ENCODE data around the gene CHCHD6. TPM values are rescaled to one million over a fixed set of nuclear protein-coding genes. Genes with fewer than 3 reads are reported as not detected.

Gene CHCHD6
- total RNA-seq, 1 experiment from 2014 or later, result 36.3 TPM

GRCh38 chr3:126932188-126932931 is 228.3 kb downstream of the CHCHD6 start:
- ChIA-PET CTCF (no interaction called here), RAD21 (ENCODE audit: low non-redundant PET in 1 of 2, low total read pairs in 2 of 2, uncharacterized antibody in 2 of 2, unreplicated experiment in 2 of 2) (no interaction called here), POLR2A (no interaction called here)
- no peaks in the 10 kb centered on the region for H3K9me2 ChIP-seq (ENCODE audit: insufficient read depth)
- H2AFZ ChIP-seq (ENCODE audit: low read depth, low read length, poor library complexity, severe bottlenecking), result no peak overlapping the region
- H3K79me2 ChIP-seq (ENCODE audit: insufficient read depth, low read length), result no peaks in the 10 kb centered on the region
- no peaks in the 10 kb centered on the region for H3K36me3 ChIP-seq (ENCODE audit: control insufficient read depth in 1 of 2, insufficient read depth in 2 of 2, low read length in 2 of 2)
- H3K4me1 ChIP-seq (ENCODE audit: control insufficient read depth in 1 of 2, insufficient read depth in 2 of 2, low read length in 2 of 2), result peaks cover 0 to under 1% of the 10 kb centered on the region in 2 experiments; a peak in 1 of 4 replicates
- H4K20me1 ChIP-seq (ENCODE audit: insufficient read depth), result no peaks in the 10 kb centered on the region
- BruUV-seq (replicated peaks), result no TSS peak
- H3K9ac ChIP-seq (ENCODE audit: low read length), result no peak overlapping the region
- no peaks in the 10 kb centered on the region for H3K27me3 ChIP-seq (ENCODE audit: insufficient read depth, low read length)
- ATAC-seq (no peak), DNase-seq (ENCODE audit: low read depth, low spot score) (no peak)
- no peak overlapping the region for H3K27ac ChIP-seq (ENCODE audit: low read depth, low read length)
- TF ChIP-seq ATF3 (IDR thresholded peaks at IDR 0.05), result no peak
- TF ChIP-seq FOSL1 (IDR thresholded peaks at IDR 0.05; ENCODE audit: low read depth), result no peak
- TF ChIP-seq SRF (IDR thresholded peaks at IDR 0.05; ENCODE audit: low read depth), result no peak
- TF ChIP-seq ZNF274 (IDR thresholded peaks at IDR 0.05; ENCODE audit: low read depth, low read length), result no peak
- TF ChIP-seq EGR1 (IDR thresholded peaks at IDR 0.05; ENCODE audit: low read depth), result no peak
- no peak for TF ChIP-seq POLR2AphosphoS5 (IDR thresholded peaks at IDR 0.05; ENCODE audit: low read depth, low read length)
- intact Hi-C loops (cut with micrococcal nuclease), result no loop called here
- no peak overlapping the region for H3K4me2 ChIP-seq (ENCODE audit: low read length)
- H3K9me3 ChIP-seq (ENCODE audit: control insufficient read depth in 1 of 2, insufficient read depth in 1 of 2, low read depth in 1 of 2, low read length in 2 of 2), result no peaks in the 10 kb centered on the region
- H3K4me3 ChIP-seq (replicated peaks in 1 of 2; ENCODE audit: low read depth in 1 of 2, low read length in 2 of 2), result no peak overlapping the region

DNA sequence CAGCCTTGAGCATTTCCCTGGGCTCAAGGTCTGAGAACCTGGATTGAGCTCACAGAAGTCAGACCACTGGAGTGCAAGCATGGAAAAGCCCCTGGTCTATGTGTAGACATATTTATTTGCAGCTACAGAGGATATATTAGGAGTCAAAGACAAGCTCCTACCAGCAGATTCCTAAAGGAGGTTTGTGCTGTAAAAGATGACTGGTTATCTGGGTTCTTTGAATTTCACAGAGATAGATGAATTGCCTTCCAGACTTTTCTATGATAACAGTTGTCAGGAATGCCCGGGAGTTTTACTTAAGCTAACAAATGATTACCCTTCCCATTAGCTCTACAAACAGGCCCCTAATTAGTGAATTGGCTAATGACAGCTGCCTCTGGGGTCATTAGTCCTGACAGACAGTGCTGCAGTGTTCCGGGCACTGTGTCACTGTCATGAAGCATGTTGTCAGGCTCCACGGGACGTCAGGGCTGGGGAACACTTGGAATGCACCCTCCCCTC is 230.0 kb downstream of the CHCHD6 start:
- no peak for DNase-seq (ENCODE audit: low read depth, low spot score)
- POLR2A ChIA-PET, result no interaction called here
- ATAC-seq, result no peak

More for the DNA sequence above, 230.0 kb downstream of the CHCHD6 start:
- RAD21 ChIA-PET (ENCODE audit: low non-redundant PET in 1 of 2, low total read pairs in 2 of 2, uncharacterized antibody in 2 of 2, unreplicated experiment in 2 of 2), result no interaction called here
- no peaks in the 10 kb centered on the region for H3K9me2 ChIP-seq (ENCODE audit: insufficient read depth)
- H3K9ac ChIP-seq (ENCODE audit: low read length), result no peak overlapping the region
- no peaks in the 10 kb centered on the region for H4K20me1 ChIP-seq (ENCODE audit: insufficient read depth)
- no TSS peak for BruUV-seq (replicated peaks)
- no peaks in the 10 kb centered on the region for H3K27me3 ChIP-seq (ENCODE audit: insufficient read depth, low read length)
- no peaks in the 10 kb centered on the region for H3K79me2 ChIP-seq (ENCODE audit: insufficient read depth, low read length)
- no peak overlapping the region for H2AFZ ChIP-seq (ENCODE audit: low read depth, low read length, poor library complexity, severe bottlenecking)
- CTCF ChIA-PET, result no interaction called here
- no peaks in the 10 kb centered on the region for H3K36me3 ChIP-seq (ENCODE audit: control insufficient read depth in 1 of 2, insufficient read depth in 2 of 2, low read length in 2 of 2)
- intact Hi-C loops (cut with micrococcal nuclease), result no loop called here
- no peak overlapping the region for H3K4me3 ChIP-seq (replicated peaks in 1 of 2; ENCODE audit: low read depth in 1 of 2, low read length in 2 of 2)
- H3K9me3 ChIP-seq (ENCODE audit: control insufficient read depth in 1 of 2, insufficient read depth in 1 of 2, low read depth in 1 of 2, low read length in 2 of 2), result no peaks in the 10 kb centered on the region
- H3K4me1 ChIP-seq (ENCODE audit: control insufficient read depth in 1 of 2, insufficient read depth in 2 of 2, low read length in 2 of 2), result no peaks in the 10 kb centered on the region
- no peak overlapping the region for H3K27ac ChIP-seq (ENCODE audit: low read depth, low read length)
- no peak overlapping the region for H3K4me2 ChIP-seq (ENCODE audit: low read length)
- TF ChIP-seq SRF (IDR thresholded peaks at IDR 0.05; ENCODE audit: low read depth) (no peak), SIN3A (IDR thresholded peaks at IDR 0.05; ENCODE audit: low read depth) (no peak), ZBTB33 (IDR thresholded peaks at IDR 0.05; ENCODE audit: extremely low read depth, insufficient replicate concordance, low read length) (no peak), EZH2phosphoT487 (IDR thresholded peaks at IDR 0.05; ENCODE audit: borderline replicate concordance) (no peak), CEBPB (IDR thresholded peaks at IDR 0.05; ENCODE audit: low read depth) (no peak), EGR1 (IDR thresholded peaks at IDR 0.05; ENCODE audit: low read depth) (no peak), EZH2 (IDR thresholded peaks at IDR 0.05) (no peak)

Measured in HCT116 (cell line).